Measurements from ENCODE around the gene GOT2. TPM values are rescaled to one million over a fixed set of nuclear protein-coding genes. Genes with fewer than 3 reads are reported as not detected.
"Not testable (repeated sequence)": the region's sequence is repeated elsewhere in the genome, so short reads cannot be mapped to it uniquely, and the experiment has no call there.

GOT2 gene
- polyA plus RNA-seq, 1 donor from 2014 or later, result 55.6 TPM

DNA sequence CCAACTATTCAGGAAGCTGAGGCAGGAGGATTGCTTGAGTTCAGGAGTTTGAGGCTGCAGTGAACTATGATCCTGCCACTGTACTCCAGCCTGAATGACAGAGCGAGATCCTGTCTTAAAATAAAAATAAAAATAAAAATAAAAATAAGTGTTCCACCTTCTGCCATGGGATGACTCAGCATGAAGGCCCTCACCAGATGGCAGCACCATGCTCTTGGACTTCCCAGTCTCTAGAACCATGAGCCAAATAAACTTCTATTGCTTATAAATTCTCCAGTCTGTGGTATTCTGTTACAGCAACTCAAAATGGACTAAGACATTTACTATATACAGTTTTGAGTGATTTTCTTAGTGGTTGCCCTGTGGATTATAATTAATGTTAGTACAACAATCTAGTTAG lies 41.7 kb downstream of the GOT2 start:
- H2AFZ ChIP-seq (ENCODE audit: low read depth, low read length), result no peak overlapping the region
- no peaks in the 10 kb centered on the region for H3K9me3 ChIP-seq (ENCODE audit: low read length)

DNA sequence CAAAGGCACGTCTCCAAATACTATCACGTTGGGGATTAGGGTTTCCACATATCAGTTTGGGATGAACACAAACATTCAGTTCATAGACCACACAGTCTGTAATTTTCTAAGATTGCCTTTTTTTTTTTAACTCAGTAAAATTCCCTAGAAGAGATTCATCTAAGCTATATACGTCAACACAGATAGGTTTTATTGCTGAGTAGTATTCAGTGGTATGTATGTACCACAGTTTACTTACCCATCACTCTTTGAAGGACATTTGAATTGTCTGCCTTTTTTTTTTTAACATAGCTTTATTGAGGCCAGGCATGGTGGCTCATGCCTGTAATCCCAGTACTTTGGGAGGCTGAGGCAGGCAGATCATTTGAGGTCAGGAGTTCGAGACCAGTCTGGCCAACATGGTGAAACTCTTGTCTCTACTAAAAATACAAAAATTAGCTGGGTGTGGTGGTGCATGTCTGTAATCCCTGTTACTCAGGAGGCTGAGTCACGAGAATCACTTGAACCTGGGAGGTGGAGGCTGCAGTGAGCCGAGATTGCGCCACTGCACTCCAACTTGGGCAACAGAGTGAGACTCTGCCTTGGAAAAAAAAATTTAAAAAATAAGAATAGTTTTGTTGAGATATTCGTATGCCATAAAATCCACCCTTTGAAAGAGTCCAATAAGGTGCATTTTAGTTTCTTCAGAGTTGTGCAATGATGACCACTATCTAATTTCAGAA lies 47.0 kb downstream of the GOT2 start:
- not testable (repeated sequence) for H3K4me3 ChIP-seq (ENCODE audit: low read length); H3K79me2 ChIP-seq (replicated peaks; ENCODE audit: insufficient read depth, low read length); H2AFZ ChIP-seq (ENCODE audit: low read depth, low read length); H3K27ac ChIP-seq (ENCODE audit: low read length); H3K36me3 ChIP-seq (ENCODE audit: insufficient read depth, low read length); H3F3A ChIP-seq (ENCODE audit: insufficient read depth, low read length, poor library complexity, severe bottlenecking); H3K4me2 ChIP-seq (ENCODE audit: low read length); H3K9ac ChIP-seq (ENCODE audit: low read length); H4K20me1 ChIP-seq (ENCODE audit: insufficient read depth); H3K9me2 ChIP-seq (ENCODE audit: insufficient read depth, low read length); H3K27me3 ChIP-seq (ENCODE audit: insufficient read depth, low read depth, low read length); H3K9me3 ChIP-seq (ENCODE audit: low read length)

More for the DNA sequence above, 41.7 kb downstream of the GOT2 start:
- Histone ChIP-seq H4K20me1 (ENCODE audit: insufficient read depth) (no peaks in the 10 kb centered on the region), H3K4me3 (ENCODE audit: low read length) (no peak overlapping the region), H3K4me2 (ENCODE audit: low read length) (no peak overlapping the region), H3K36me3 (ENCODE audit: insufficient read depth, low read length) (no peaks in the 10 kb centered on the region), H3F3A (ENCODE audit: insufficient read depth, low read length, poor library complexity, severe bottlenecking) (no peaks in the 10 kb centered on the region), H3K27ac (ENCODE audit: low read length) (no peak overlapping the region), H3K9ac (ENCODE audit: low read length) (no peak overlapping the region), H3K27me3 (ENCODE audit: insufficient read depth, low read depth, low read length) (no peaks in the 10 kb centered on the region), H3K79me2 (replicated peaks; ENCODE audit: insufficient read depth, low read length) (no peaks in the 10 kb centered on the region), H3K9me2 (ENCODE audit: insufficient read depth, low read length) (no peaks in the 10 kb centered on the region)
- no peak for TF ChIP-seq MXI1 (conservative IDR thresholded peaks at IDR 0.05; ENCODE audit: poor library complexity, severe bottlenecking)
- no peak for TF ChIP-seq RAD21 (conservative IDR thresholded peaks at IDR 0.05)
- TF ChIP-seq EP300 (conservative IDR thresholded peaks at IDR 0.05; ENCODE audit: poor library complexity, severe bottlenecking), result no peak
- no peak for TF ChIP-seq TAF1 (IDR thresholded peaks at IDR 0.05; ENCODE audit: low read depth)
- TF ChIP-seq, protein P1, sequence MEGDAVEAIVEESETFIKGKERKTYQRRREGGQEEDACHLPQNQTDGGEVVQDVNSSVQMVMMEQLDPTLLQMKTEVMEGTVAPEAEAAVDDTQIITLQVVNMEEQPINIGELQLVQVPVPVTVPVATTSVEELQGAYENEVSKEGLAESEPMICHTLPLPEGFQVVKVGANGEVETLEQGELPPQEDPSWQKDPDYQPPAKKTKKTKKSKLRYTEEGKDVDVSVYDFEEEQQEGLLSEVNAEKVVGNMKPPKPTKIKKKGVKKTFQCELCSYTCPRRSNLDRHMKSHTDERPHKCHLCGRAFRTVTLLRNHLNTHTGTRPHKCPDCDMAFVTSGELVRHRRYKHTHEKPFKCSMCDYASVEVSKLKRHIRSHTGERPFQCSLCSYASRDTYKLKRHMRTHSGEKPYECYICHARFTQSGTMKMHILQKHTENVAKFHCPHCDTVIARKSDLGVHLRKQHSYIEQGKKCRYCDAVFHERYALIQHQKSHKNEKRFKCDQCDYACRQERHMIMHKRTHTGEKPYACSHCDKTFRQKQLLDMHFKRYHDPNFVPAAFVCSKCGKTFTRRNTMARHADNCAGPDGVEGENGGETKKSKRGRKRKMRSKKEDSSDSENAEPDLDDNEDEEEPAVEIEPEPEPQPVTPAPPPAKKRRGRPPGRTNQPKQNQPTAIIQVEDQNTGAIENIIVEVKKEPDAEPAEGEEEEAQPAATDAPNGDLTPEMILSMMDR (IDR thresholded peaks at IDR 0.05; ENCODE audit: poor library complexity, severe bottlenecking), result no peak
- TF ChIP-seq, protein P2, sequence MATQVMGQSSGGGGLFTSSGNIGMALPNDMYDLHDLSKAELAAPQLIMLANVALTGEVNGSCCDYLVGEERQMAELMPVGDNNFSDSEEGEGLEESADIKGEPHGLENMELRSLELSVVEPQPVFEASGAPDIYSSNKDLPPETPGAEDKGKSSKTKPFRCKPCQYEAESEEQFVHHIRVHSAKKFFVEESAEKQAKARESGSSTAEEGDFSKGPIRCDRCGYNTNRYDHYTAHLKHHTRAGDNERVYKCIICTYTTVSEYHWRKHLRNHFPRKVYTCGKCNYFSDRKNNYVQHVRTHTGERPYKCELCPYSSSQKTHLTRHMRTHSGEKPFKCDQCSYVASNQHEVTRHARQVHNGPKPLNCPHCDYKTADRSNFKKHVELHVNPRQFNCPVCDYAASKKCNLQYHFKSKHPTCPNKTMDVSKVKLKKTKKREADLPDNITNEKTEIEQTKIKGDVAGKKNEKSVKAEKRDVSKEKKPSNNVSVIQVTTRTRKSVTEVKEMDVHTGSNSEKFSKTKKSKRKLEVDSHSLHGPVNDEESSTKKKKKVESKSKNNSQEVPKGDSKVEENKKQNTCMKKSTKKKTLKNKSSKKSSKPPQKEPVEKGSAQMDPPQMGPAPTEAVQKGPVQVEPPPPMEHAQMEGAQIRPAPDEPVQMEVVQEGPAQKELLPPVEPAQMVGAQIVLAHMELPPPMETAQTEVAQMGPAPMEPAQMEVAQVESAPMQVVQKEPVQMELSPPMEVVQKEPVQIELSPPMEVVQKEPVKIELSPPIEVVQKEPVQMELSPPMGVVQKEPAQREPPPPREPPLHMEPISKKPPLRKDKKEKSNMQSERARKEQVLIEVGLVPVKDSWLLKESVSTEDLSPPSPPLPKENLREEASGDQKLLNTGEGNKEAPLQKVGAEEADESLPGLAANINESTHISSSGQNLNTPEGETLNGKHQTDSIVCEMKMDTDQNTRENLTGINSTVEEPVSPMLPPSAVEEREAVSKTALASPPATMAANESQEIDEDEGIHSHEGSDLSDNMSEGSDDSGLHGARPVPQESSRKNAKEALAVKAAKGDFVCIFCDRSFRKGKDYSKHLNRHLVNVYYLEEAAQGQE (IDR thresholded peaks at IDR 0.05; ENCODE audit: borderline replicate concordance), result no peak
- TF ChIP-seq SMC3 (conservative IDR thresholded peaks at IDR 0.05; ENCODE audit: poor library complexity), result no peak
- TF ChIP-seq EZH2 (IDR thresholded peaks at IDR 0.05; ENCODE audit: borderline replicate concordance, insufficient read depth, low read length, poor library complexity, severe bottlenecking), result no peak
- no peak for TF ChIP-seq POLR2AphosphoS5 (IDR thresholded peaks at IDR 0.05)
